Measurements from ENCODE around the gene CSF2RB.

Gene CSF2RB

DNA sequence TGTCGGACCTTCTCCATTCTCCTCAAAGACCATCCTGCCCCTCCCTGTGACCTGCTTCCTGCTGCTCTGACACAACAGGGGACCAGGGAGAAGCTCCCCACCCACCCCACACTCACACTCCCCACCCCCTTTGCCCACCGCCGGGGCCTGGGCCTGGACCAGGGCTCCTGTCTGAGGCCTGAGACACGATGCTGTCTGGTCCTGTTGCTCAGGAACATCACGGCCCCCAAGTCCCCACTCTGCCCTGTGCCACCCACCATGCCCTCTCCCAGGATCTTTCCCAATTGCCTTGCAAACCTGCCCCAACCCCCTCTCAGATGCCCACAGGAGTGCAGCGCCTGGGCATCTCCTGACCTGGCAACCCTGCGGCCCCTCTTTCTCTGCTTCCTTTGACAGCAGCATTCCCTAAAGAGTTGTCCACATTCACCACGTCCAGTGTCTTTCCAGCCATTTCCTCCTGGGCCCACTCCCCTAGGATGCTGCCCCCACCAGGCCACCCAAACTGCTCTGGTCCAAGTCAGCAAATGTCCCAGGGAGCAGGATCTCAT, 10.8 kb downstream of the CSF2RB start:
- TF ChIP-seq, protein P1, sequence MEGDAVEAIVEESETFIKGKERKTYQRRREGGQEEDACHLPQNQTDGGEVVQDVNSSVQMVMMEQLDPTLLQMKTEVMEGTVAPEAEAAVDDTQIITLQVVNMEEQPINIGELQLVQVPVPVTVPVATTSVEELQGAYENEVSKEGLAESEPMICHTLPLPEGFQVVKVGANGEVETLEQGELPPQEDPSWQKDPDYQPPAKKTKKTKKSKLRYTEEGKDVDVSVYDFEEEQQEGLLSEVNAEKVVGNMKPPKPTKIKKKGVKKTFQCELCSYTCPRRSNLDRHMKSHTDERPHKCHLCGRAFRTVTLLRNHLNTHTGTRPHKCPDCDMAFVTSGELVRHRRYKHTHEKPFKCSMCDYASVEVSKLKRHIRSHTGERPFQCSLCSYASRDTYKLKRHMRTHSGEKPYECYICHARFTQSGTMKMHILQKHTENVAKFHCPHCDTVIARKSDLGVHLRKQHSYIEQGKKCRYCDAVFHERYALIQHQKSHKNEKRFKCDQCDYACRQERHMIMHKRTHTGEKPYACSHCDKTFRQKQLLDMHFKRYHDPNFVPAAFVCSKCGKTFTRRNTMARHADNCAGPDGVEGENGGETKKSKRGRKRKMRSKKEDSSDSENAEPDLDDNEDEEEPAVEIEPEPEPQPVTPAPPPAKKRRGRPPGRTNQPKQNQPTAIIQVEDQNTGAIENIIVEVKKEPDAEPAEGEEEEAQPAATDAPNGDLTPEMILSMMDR (IDR thresholded peaks at IDR 0.05; ENCODE audit: borderline replicate concordance, extremely low read depth, low read length, poor library complexity, severe bottlenecking): no peak
- no peak for TF ChIP-seq EZH2 (IDR thresholded peaks at IDR 0.05; ENCODE audit: borderline replicate concordance, low read depth, low read length, severe bottlenecking)
- DNase-seq: no peak
- H3K4me2 ChIP-seq (ENCODE audit: insufficient read depth, low read length): no peak overlapping the region

DNA sequence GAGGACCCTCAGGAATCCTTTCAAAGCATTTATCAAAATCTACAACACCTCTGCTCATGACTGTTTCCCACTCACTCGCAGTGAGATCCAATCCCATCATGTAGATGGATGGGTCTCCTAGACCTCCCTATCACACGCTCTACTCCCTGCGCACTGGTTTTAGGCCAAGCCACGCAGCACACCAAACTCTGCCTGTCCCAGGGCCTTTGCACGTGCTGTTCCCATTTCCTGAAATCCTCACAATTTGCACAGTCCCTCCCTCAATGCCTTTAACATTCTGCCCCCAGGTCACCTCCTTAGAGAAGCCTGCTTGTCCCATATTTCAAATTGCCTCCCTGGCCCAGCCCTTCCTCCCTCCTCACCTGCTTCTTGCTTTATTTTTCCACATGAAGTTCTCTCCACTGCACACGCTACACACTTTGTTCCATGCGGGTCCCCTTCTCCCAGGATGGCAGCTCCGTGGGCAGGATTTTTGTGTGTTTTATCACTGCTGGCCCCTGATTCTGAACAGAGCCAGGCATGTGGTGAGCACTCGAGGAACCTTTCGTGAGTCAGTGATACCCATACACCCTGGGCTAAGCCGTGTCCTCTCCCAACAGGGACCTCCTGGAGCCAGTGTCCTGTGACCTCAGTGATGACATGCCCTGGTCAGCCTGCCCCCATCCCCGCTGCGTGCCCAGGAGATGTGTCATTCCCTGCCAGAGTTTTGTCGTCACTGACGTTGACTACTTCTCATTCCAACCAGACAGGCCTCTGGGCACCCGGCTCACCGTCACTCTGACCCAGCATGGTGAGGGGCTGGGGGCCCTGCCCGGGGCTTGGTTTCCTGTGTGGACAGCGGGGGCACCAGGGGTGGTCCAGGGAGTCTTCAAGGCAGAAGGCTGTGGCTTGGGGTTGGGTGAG, 12.2 kb downstream of the CSF2RB start:
- Histone ChIP-seq H3K4me2 (ENCODE audit: insufficient read depth, low read length) (no peak overlapping the region), H3K79me2 (ENCODE audit: insufficient read depth, low read length) (no peaks in the 10 kb centered on the region), H2AFZ (ENCODE audit: low read depth, low read length) (no peak overlapping the region), H3K4me3 (ENCODE audit: low read depth in 1 of 2, low read length in 2 of 2) (no peak overlapping the region), H3K9ac (ENCODE audit: low read depth, low read length) (no peak overlapping the region), H3K27ac (ENCODE audit: low read length) (no peak overlapping the region), H3K36me3 (ENCODE audit: insufficient read depth, low read length) (no peaks in the 10 kb centered on the region), H3K27me3 (ENCODE audit: insufficient read depth, low read length, poor library complexity) (peaks cover 11% of the 10 kb centered on the region), H4K20me1 (ENCODE audit: insufficient read depth, low read length) (0 out of 2 replicates have a peak, but pooled peaks cover 8% of the 10 kb centered on the region), H3K9me3 (ENCODE audit: insufficient read depth, low read length, severe bottlenecking) (no peaks in the 10 kb centered on the region), H3K4me1 (ENCODE audit: insufficient read depth, low read length) (no peaks in the 10 kb centered on the region)
- TF ChIP-seq, protein P1 (IDR thresholded peaks at IDR 0.05; ENCODE audit: borderline replicate concordance, extremely low read depth, low read length, poor library complexity, severe bottlenecking): no peak
- no peak for TF ChIP-seq EZH2 (IDR thresholded peaks at IDR 0.05; ENCODE audit: borderline replicate concordance, low read depth, low read length, severe bottlenecking)
- DNase-seq (no peak), ATAC-seq (ENCODE audit: insufficient read depth, low read depth) (no peak)

More for the DNA sequence above, 10.8 kb downstream of the CSF2RB start:
- Histone ChIP-seq H4K20me1 (ENCODE audit: insufficient read depth, low read length) (0 out of 2 replicates have a peak, but pooled peaks cover 8% of the 10 kb centered on the region), H3K4me3 (ENCODE audit: low read depth in 1 of 2, low read length in 2 of 2) (no peak overlapping the region), H3K4me1 (ENCODE audit: insufficient read depth, low read length) (no peaks in the 10 kb centered on the region), H3K27me3 (ENCODE audit: insufficient read depth, low read length, poor library complexity) (peaks cover 11% of the 10 kb centered on the region), H2AFZ (ENCODE audit: low read depth, low read length) (no peak overlapping the region), H3K9me3 (ENCODE audit: insufficient read depth, low read length, severe bottlenecking) (no peaks in the 10 kb centered on the region), H3K27ac (ENCODE audit: low read length) (no peak overlapping the region), H3K36me3 (ENCODE audit: insufficient read depth, low read length) (no peaks in the 10 kb centered on the region), H3K79me2 (ENCODE audit: insufficient read depth, low read length) (no peaks in the 10 kb centered on the region), H3K9ac (ENCODE audit: low read depth, low read length) (no peak overlapping the region)
- no peak for ATAC-seq (ENCODE audit: insufficient read depth, low read depth)

DNA sequence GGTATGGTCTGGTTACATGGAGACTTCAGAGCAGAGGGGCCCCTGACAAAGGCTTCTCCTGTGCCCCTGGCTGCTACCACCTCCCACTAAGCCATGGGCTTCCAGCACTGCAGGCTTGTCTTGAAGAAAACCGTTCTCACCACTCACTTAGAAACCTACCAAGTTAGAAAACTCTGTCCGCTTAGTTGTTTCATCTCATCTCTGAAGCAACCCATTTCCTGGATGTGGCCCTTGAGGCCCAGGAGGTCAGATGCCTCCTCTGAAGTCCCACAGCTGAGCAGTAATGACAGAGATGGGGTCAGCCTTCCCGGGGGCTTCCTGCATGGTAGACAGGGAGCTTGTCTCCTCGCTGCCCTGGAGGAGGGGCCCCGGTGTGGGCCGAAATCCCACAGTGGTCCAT, 12.9 kb downstream of the CSF2RB start:
- H3K27ac ChIP-seq (ENCODE audit: low read length): no peak overlapping the region
- 0 out of 2 replicates have a peak, but pooled peaks cover 8% of the 10 kb centered on the region for H4K20me1 ChIP-seq (ENCODE audit: insufficient read depth, low read length)
- DNase-seq (no peak), ATAC-seq (ENCODE audit: insufficient read depth, low read depth) (no peak)
- H3K79me2 ChIP-seq (ENCODE audit: insufficient read depth, low read length): no peaks in the 10 kb centered on the region
- no peaks in the 10 kb centered on the region for H3K9me3 ChIP-seq (ENCODE audit: insufficient read depth, low read length, severe bottlenecking)
- no peaks in the 10 kb centered on the region for H3K4me1 ChIP-seq (ENCODE audit: insufficient read depth, low read length)
- H3K36me3 ChIP-seq (ENCODE audit: insufficient read depth, low read length): no peaks in the 10 kb centered on the region
- H3K9ac ChIP-seq (ENCODE audit: low read depth, low read length): no peak overlapping the region
- TF ChIP-seq EZH2 (IDR thresholded peaks at IDR 0.05; ENCODE audit: borderline replicate concordance, low read depth, low read length, severe bottlenecking): no peak
- TF ChIP-seq, protein P1 (IDR thresholded peaks at IDR 0.05; ENCODE audit: borderline replicate concordance, extremely low read depth, low read length, poor library complexity, severe bottlenecking): no peak
- no peak overlapping the region for H3K4me2 ChIP-seq (ENCODE audit: insufficient read depth, low read length)
- no peak overlapping the region for H3K4me3 ChIP-seq (ENCODE audit: low read depth in 1 of 2, low read length in 2 of 2)
- H2AFZ ChIP-seq (ENCODE audit: low read depth, low read length): no peak overlapping the region
- peaks cover 11% of the 10 kb centered on the region for H3K27me3 ChIP-seq (ENCODE audit: insufficient read depth, low read length, poor library complexity)
